ENCODE data around the gene RECQL. TPM values are rescaled to one million over a fixed set of nuclear protein-coding genes. Genes with fewer than 3 reads are reported as not detected.
"Not testable (repeated sequence)": the region's sequence is repeated elsewhere in the genome, so short reads cannot be mapped to it uniquely, and the experiment has no call there.

Gene RECQL
- total RNA-seq, 4 donors from 2014 or later = 36.4 to 45.0 (median 42.2) TPM

- Histone ChIP-seq H3K27ac (replicated peaks in 1 of 4) (no peak overlapping the region), H3K36me3 (no peaks in the 10 kb centered on the region), H3K4me1 (peaks cover 0 to 12% (median 6%) of the 10 kb centered on the region in 4 donors), H3K4me3 (no peak overlapping the region), H3K9me3 (no peaks in the 10 kb centered on the region), H3K27me3 (peaks cover 0 to 17% (median 0%) of the 10 kb centered on the region in 4 donors)
- TF ChIP-seq CTCF (IDR thresholded peaks at IDR 0.05) (no peak), POLR2A (IDR thresholded peaks at IDR 0.05; ENCODE audit: low read depth) (no peak), POLR2AphosphoS5 (IDR thresholded peaks at IDR 0.05) (no peak), EP300 (IDR thresholded peaks at IDR 0.05) (no peak)
- WGBS = 68% methylated on average over 2 of the region's 2 CpGs
- intact Hi-C loops (cut with DNase I) = loop anchor here (10.0 kb wide), 1 partner anchor 139 kb away; no protein-coding TSS in a partner anchor
- DNase-seq (ENCODE audit: extremely low spot score) = no peak
These were observed 67.9 kb downstream of the RECQL start for GRCh38 chr12:21433525-21433924.

- no peak overlapping the region for H3K27ac ChIP-seq (replicated peaks in 1 of 4)
- intact Hi-C loops (cut with DNase I) = loop anchor here (10.0 kb wide), 1 partner anchor 135 kb away; no protein-coding TSS in a partner anchor
These were observed 71.4 kb downstream of the RECQL start for GRCh38 chr12:21429994-21430393.

GRCh38 chr12:21428241-21428640, 73.2 kb downstream of the RECQL start:
- peaks cover 0 to 13% (median 0%) of the 10 kb centered on the region in 4 donors for H3K27me3 ChIP-seq
- intact Hi-C loops (cut with DNase I) = no loop called here
- DNase-seq (ENCODE audit: extremely low spot score) = no peak
- 60% methylated on average over 4 of the region's 4 CpGs for WGBS
- H3K4me3 ChIP-seq = no peak overlapping the region
- H3K27ac ChIP-seq (replicated peaks in 1 of 4) = no peak overlapping the region
- H3K4me1 ChIP-seq = no peaks in the 10 kb centered on the region
- no peaks in the 10 kb centered on the region for H3K36me3 ChIP-seq
- no peak for TF ChIP-seq POLR2A (IDR thresholded peaks at IDR 0.05; ENCODE audit: low read depth)
- TF ChIP-seq POLR2AphosphoS5 (IDR thresholded peaks at IDR 0.05) = no peak
- TF ChIP-seq EP300 (IDR thresholded peaks at IDR 0.05) = no peak
- no peak for TF ChIP-seq CTCF (IDR thresholded peaks at IDR 0.05)
- no peaks in the 10 kb centered on the region for H3K9me3 ChIP-seq

More at GRCh38 chr12:21429994-21430393, 71.4 kb downstream of the RECQL start:
- H3K36me3 ChIP-seq = no peaks in the 10 kb centered on the region
- no peaks in the 10 kb centered on the region for H3K9me3 ChIP-seq
- H3K4me3 ChIP-seq = no peak overlapping the region
- 42% methylated on average over 4 of the region's 4 CpGs for WGBS
- H3K4me1 ChIP-seq = no peaks in the 10 kb centered on the region
- no peak for TF ChIP-seq POLR2A (IDR thresholded peaks at IDR 0.05; ENCODE audit: low read depth)
- TF ChIP-seq POLR2AphosphoS5 (IDR thresholded peaks at IDR 0.05) = no peak
- TF ChIP-seq CTCF (IDR thresholded peaks at IDR 0.05) = no peak
- no peak for TF ChIP-seq EP300 (IDR thresholded peaks at IDR 0.05)
- DNase-seq (ENCODE audit: extremely low spot score) = no peak
- peaks cover 0 to 17% (median 0%) of the 10 kb centered on the region in 4 donors for H3K27me3 ChIP-seq

- H3K27me3 ChIP-seq; H3K9me3 ChIP-seq; intact Hi-C loops (cut with DNase I); H3K36me3 ChIP-seq; H3K4me3 ChIP-seq; DNase-seq (ENCODE audit: extremely low spot score); H3K27ac ChIP-seq (replicated peaks in 1 of 4); H3K4me1 ChIP-seq: not testable (repeated sequence)
- 82% methylated on average over 26 of the region's 30 CpGs for WGBS
These were observed 82.3 kb downstream of the RECQL start for GRCh38 chr12:21419009-21419699.

Other genes with a start within 250 kb of the RECQL start
- under 1 TPM in 1 of 4 donors, not detected in 3; 0.19 TPM for gene SLCO1A2, start 166.7 kb downstream of the RECQL start, total RNA-seq
- gene IAPP, start 128.7 kb downstream of the RECQL start, total RNA-seq = not detected
- gene PYROXD1, start 64.0 kb downstream of the RECQL start, total RNA-seq = 10 to 100 TPM; 14.7 to 18.9 (median 17.1) TPM
- gene GOLT1B, start 154 bp upstream of the RECQL start, total RNA-seq = 10 to 100 TPM; 11.8 to 24.7 (median 21.6) TPM
- gene SPX, start 24.7 kb upstream of the RECQL start, total RNA-seq = 1 to 10 TPM in 1 of 4 donors, under 1 TPM in 3; 0.40 to 1.2 (median 0.66) TPM
- gene GYS2, start 103.2 kb upstream of the RECQL start, total RNA-seq = not detected
- gene LDHB, start 156.2 kb upstream of the RECQL start, total RNA-seq = 100 to 1,000 TPM; 299 to 433 (median 374) TPM